Endothelial cell of umbilical vein (primary cell): ENCODE measurements around the gene SCAANT1.

Experiments
- EZH2 ChIP-seq: IDR thresholded peaks from 2 replicates; pipeline ENCODE4 v1.6.1; 2012; ENCODE audit warnings: borderline replicate concordance, low read depth, mild to moderate bottlenecking, moderate library complexity, low read length, inconsistent platforms; ENCODE audit not compliant: severe bottlenecking
- FOS ChIP-seq: IDR thresholded peaks from 2 replicates; pipeline ENCODE4 v1.6.1; 2011; ENCODE audit warnings: mild to moderate bottlenecking, low read length, moderate library complexity, borderline replicate concordance; ENCODE audit not compliant: insufficient read depth
- MAX ChIP-seq: IDR thresholded peaks from 2 replicates; pipeline ENCODE4 v1.6.1; 2011; ENCODE audit not compliant: insufficient read depth, insufficient read length
- POLR2A ChIP-seq: IDR thresholded peaks from 2 replicates; pipeline ENCODE4 v1.6.1; 2012; ENCODE audit warnings: low read depth, mild to moderate bottlenecking, control low read depth, low read length
- POLR2AphosphoS5 ChIP-seq: IDR thresholded peaks from 2 replicates; pipeline ENCODE4 v1.6.1; 2012; ENCODE audit warnings: low read depth, mild to moderate bottlenecking, control low read depth, low read length, moderate library complexity; ENCODE audit not compliant: insufficient read depth
- TF ChIP-seq, protein P1 (sequence below), 2 donors: IDR thresholded peaks; 1 replicate in 1 of 2; 2 replicates in 1 of 2; pipeline ENCODE4 v1.5.1; 2011; ENCODE audit warnings: low read length in 2 of 2, mild to moderate bottlenecking in 2 of 2, moderate library complexity in 2 of 2, control low read depth in 1 of 2, inconsistent platforms in 1 of 2, low read depth in 1 of 2; ENCODE audit not compliant: insufficient read depth in 1 of 2; ENCODE audit errors: extremely low read depth in 1 of 2

DNA sequence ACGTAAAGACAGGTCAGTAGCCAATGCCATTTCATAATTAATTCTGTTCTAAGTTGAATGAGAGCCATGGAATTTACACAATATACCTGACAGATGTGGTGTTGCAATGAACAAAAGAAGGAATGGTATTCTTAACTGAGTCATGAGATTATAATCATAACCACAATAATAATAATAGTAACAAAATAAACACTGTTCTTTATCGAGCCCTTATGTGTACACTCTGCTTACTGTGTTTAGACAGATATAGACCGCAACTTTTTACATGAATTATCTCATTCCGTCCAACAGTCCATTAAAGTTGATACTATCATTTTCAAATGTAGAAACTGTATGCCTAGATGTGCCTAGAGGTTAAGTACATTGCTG is 28.2 kb upstream of the SCAANT1 start:
- TF ChIP-seq POLR2A (no peak), POLR2AphosphoS5 (no peak), EZH2 (no peak), MAX (no peak), FOS (no peak)
- TF ChIP-seq, protein P1, sequence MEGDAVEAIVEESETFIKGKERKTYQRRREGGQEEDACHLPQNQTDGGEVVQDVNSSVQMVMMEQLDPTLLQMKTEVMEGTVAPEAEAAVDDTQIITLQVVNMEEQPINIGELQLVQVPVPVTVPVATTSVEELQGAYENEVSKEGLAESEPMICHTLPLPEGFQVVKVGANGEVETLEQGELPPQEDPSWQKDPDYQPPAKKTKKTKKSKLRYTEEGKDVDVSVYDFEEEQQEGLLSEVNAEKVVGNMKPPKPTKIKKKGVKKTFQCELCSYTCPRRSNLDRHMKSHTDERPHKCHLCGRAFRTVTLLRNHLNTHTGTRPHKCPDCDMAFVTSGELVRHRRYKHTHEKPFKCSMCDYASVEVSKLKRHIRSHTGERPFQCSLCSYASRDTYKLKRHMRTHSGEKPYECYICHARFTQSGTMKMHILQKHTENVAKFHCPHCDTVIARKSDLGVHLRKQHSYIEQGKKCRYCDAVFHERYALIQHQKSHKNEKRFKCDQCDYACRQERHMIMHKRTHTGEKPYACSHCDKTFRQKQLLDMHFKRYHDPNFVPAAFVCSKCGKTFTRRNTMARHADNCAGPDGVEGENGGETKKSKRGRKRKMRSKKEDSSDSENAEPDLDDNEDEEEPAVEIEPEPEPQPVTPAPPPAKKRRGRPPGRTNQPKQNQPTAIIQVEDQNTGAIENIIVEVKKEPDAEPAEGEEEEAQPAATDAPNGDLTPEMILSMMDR (IDR thresholded peaks at IDR 0.05; ENCODE audit: extremely low read depth in 1 of 2, insufficient read depth in 1 of 2, low read depth in 1 of 2, low read length in 2 of 2): no peak
